ENCODE measurements around the gene KIAA1210. TPM values are rescaled to one million over a fixed set of nuclear protein-coding genes. Genes with fewer than 3 reads are reported as not detected.

Gene KIAA1210
- total and polyA plus RNA-seq, 2 experiments from 2014 or later, result not detected

- TF ChIP-seq CREB1 (CRISPR knock-in tag; IDR thresholded peaks at IDR 0.05; ENCODE audit: low read depth) (no peak), ZNF114 (CRISPR knock-in tag; IDR thresholded peaks at IDR 0.05) (no peak), NANOG (IDR thresholded peaks at IDR 0.05; ENCODE audit: borderline replicate concordance) (no peak), EZH2 (IDR thresholded peaks at IDR 0.05; ENCODE audit: low read depth, unreplicated experiment) (no peak), ETS1 (IDR thresholded peaks at IDR 0.05) (no peak), ZNF462 (CRISPR knock-in tag; IDR thresholded peaks at IDR 0.05) (no peak)
Measured at GRCh38 chrX:119158226-119158625, 30.6 kb upstream of the KIAA1210 start (continued).

GRCh38 chrX:119156241-119156640 lies 28.6 kb upstream of the KIAA1210 start:
- no peaks in the 10 kb centered on the region for H3K36me3 ChIP-seq (ENCODE audit: insufficient read depth)
- no peaks in the 10 kb centered on the region for H3K79me2 ChIP-seq (replicated peaks; ENCODE audit: insufficient read depth)
- peaks cover 4% of the 10 kb centered on the region; the same call in 2 of the 3 replicates for H3K4me1 Mint-ChIP-seq
- no peaks in the 10 kb centered on the region for H3K4me1 ChIP-seq (ENCODE audit: insufficient read depth)
- no peaks in the 10 kb centered on the region for H3K9me3 Mint-ChIP-seq
- H3K36me3 Mint-ChIP-seq (ENCODE audit: low read depth), result no peaks in the 10 kb centered on the region
- DNase-seq (ENCODE audit: low spot score) (no peak), ATAC-seq (no peak)
- H3K9me2 ChIP-seq (ENCODE audit: insufficient read depth), result no peaks in the 10 kb centered on the region
- no peaks in the 10 kb centered on the region for H3F3A ChIP-seq (replicated peaks; ENCODE audit: low read depth)
- no peak overlapping the region for H3K27ac Mint-ChIP-seq
- no peak overlapping the region for H2AFZ ChIP-seq
- H3K27me3 Mint-ChIP-seq (ENCODE audit: insufficient read depth, low read depth, poor library complexity), result no peaks in the 10 kb centered on the region
- H3K4me3 ChIP-seq, result no peak overlapping the region
- H3K4me3 Mint-ChIP-seq, result no peak overlapping the region
- H3K27me3 ChIP-seq (ENCODE audit: insufficient read depth), result peaks cover 3% of the 10 kb centered on the region; the same call in 1 of the 2 replicates
- H4K20me1 ChIP-seq (replicated peaks; ENCODE audit: insufficient read depth), result no peaks in the 10 kb centered on the region
- H3K27ac ChIP-seq (ENCODE audit: low read depth), result no peak overlapping the region
- H3K4me2 ChIP-seq, result no peak overlapping the region
- TF ChIP-seq POLR2AphosphoS5 (IDR thresholded peaks at IDR 0.05; ENCODE audit: low read depth) (no peak), CTCF (conservative IDR thresholded peaks at IDR 0.05; ENCODE audit: low read depth in 2 of 2) (no peak), ZNF331 (CRISPR knock-in tag; IDR thresholded peaks at IDR 0.05; ENCODE audit: low read depth) (no peak), EZH2phosphoT487 (IDR thresholded peaks at IDR 0.05; ENCODE audit: unreplicated experiment) (no peak), ZNF114 (CRISPR knock-in tag; IDR thresholded peaks at IDR 0.05) (no peak), REST (IDR thresholded peaks at IDR 0.05; ENCODE audit: unreplicated experiment) (no peak), ETS1 (IDR thresholded peaks at IDR 0.05) (no peak), NANOG (IDR thresholded peaks at IDR 0.05; ENCODE audit: borderline replicate concordance) (no peak), CREB1 (CRISPR knock-in tag; IDR thresholded peaks at IDR 0.05; ENCODE audit: low read depth) (no peak)

All from GM23338 (cell line).